ENCODE results near the gene SRD5A3.
"Not testable (repeated sequence)": the region's sequence is repeated elsewhere in the genome, so short reads cannot be mapped to it uniquely, and the experiment has no call there.

Gene SRD5A3

DNA sequence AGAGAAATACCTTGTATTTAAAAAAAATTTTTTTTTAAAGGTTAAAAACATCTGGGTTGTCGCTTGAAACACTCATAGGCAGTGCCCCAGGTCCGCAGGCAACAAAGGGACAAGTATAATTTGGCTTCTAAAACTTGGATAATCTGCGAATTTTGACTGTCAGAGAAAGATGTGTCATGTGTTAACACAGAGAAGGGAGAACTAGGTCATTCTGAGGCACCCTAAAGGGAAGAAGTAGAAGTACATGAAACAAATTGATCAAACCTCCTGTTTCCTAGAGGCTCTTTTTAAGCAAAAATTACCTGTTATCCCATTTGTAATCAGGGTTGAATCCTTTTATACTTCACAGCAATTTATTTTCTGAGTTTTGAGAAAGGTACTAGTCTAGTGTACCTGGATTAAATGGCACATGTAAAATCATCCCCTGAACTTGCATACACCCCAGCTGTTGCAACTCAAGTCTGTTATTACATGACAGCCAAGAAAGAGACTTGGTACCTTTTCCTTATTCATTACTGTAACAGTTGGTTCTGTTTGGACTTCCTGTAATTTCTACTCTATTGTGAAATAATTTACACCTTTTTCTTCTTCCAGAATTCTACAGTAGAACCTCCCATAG is 1.7 kb downstream of the SRD5A3 start:
- no peak for DNase-seq

DNA sequence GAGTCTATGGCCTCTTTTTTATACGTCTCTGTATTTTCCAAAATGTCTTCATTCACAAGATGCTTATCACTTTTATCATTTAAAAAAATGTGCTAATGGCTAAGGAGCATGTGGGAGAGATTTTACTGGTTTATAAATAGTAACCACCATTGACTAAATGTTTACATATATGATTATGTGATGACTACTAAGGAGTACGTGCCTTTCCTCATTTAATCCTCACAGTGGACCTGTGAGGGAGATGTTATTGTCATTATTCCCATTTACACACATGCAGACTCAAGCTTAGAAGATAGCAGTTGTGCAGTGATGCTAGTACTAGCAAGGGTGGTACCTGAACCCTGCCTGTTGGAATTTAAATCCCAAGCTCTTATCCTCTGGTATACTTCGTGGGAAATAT is 2.4 kb downstream of the SRD5A3 start:
- no peak for DNase-seq

DNA sequence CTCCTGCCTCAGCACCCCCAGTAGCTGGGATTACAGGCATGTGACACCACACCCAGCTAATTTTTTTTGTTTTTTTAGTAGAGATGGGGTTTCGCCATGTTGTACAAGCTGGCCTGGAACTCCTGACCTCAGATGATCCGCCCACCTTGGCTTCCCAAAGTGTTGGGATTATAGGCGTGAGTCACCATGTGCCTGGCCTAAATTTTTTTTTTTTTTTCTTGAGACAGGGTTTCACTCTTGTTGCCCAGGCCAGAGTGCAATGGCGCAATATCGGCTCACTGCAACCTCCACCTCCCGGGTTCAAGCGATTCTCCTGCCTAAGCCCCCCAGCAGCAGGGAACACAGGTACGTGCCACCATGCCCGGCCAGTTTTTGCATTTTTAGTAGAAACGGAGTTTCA is 4.8 kb downstream of the SRD5A3 start:
- DNase-seq: not testable (repeated sequence)

DNA sequence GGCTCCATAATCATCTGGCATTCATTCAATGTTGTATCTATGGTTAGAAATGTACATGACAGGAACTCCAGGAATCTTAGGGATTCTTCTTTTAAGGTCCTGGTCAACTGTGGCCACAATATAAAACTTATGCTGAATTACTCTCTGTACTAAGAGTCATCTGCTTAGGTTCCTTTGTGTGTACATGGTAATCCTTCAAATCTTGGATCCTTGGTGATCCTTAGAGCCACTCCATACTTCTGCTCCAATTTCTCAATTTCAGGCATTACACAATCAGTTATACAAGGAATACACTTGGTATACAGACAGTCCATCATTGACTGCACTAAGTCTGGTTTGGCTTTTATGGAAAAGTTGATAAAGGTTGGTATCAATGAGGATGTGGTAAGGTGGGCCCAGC is 5.8 kb downstream of the SRD5A3 start:
- no peak for DNase-seq

DNA sequence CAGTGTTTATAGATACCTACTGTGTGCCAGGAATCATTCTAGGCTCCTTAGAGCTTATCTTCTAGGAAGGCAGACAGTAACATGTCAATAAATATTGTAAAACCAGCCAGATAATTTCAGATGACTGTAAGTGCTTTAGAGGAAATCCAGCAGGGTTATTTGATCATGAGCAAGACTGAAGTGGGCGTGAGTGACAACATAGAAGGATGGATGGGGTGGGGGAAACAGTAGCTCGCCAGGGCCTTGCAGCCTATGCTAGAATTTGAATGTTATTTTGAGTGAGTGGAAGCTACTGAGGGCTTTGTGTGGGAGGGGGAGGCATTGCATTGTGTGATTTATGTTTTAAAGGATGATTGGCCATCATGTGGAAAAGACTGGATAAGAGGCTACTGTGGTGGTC is 6.7 kb downstream of the SRD5A3 start:
- DNase-seq: no peak

DNA sequence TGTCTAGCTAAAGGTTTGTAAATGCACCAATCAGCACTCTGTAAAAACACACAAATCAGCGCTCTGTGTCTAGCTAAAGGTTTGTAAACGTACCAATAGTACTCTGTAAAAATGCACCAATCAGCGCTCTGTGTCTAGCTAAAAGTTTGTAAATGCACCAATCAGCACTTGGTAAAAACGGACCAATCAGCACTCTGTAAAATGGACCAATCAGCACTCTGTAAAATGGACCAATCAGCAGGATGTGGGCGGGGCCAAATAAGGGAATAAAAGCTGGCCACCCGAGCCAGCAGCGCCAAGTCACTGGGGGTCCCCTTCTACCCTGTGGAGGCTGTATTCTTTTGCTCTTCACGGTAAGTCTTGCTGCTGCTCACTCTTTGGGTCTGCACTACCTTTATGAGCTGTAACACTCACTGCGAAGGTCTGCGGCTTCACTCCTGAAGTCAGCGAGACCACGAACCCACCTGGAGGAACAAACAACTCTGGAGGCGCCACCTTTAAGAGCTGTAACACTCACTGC is 7.2 kb downstream of the SRD5A3 start:
- not testable (repeated sequence) for DNase-seq

DNA sequence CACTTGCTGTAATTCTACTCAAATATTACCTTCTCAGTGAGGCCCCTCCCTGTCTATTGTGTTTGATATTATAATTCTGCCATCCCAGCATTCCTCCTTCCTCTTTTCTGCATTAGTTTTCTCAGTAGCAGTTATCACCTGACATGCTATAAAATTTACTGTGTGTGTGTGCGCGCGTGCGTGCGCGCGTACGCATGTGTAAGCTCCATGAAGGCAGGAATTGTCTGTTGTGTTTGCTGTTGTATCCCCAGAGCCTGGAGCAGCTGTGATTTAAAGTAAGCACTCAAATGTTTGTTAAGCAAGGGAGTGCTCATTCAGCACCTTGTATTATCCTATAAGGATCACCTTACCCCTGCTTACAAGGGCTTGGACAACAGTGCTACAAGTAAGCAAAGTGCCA is 8.6 kb downstream of the SRD5A3 start:
- DNase-seq: no peak

DNA sequence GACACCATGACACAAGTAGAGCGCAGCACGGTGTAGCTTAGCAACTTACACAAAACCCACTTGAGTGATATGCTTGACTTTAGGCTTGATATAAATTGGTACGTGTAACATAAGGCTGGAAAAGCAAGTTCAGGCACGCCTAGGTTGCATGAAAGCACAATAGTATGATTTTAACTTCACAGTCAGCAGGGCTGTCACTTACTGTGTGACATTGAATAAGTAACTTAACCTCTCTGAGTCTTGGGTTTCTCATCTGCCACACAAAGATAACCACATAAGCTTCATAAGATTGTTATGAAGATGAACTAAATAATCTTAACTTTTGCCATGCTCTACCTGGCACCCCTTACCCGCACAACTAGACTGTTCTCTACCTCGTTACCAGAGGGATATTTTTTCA is 9.5 kb downstream of the SRD5A3 start:
- no peak for DNase-seq

DNA sequence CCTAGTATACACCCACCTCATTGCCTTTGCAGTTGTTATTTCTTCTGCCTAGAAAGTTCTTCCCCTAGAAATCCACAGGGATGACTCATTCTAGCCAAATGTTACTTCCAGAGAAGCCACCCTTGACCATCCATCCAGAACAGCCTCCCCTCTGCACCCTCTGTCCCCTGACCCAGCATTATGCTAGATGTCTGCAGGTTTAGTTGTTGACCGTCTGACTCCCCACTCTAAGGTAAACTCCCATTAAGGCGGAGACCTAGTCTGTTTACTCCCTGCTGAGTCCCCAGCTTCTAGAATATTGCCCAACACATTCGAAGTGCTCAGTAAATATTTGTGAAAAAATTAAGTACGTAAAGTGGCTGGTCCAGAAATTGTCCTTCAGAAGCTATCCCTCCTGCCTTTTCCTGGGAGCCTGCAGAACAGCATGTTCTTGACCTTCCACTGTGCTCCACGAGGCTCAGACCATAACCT is 11.0 kb downstream of the SRD5A3 start:
- no peak for DNase-seq

DNA sequence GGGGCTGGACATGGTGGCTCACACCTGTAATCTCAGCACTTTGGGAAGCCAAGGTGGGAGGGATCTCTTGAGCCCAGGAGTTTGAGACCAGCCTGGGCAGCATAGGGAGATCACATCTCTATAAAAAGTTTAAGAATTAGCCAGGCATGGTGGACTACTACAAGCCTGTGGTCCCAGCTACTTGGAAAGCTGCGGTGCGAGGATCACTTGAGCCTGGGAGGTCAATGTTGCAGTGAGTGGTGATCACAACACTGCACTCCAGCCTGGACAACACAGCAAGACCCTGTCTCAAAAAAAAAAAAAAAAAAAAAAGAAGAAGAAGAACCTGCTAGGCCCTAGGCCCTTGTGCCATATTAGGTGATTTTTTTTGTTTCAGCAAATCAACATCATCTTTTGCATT is 12.2 kb downstream of the SRD5A3 start:
- DNase-seq: no peak

DNA sequence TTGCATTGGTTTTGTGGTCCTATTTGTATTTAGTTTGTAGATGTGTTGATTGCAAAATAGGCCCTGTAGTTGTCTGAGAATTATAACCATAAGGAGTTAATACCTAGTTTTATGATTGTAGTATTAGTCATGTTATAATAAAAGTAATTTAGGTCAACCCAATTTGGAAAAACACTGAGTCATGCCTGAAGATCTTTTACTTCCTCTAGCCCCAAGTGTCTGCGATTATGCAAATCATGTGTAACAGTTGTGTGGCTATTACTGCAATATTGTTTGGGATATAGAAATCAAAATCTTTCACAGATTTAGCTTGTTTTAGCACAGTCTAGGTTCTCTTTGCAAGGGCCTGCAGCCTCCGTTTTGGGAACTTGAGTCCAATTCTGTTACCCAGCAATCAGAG is 12.6 kb downstream of the SRD5A3 start:
- DNase-seq: no peak

DNA sequence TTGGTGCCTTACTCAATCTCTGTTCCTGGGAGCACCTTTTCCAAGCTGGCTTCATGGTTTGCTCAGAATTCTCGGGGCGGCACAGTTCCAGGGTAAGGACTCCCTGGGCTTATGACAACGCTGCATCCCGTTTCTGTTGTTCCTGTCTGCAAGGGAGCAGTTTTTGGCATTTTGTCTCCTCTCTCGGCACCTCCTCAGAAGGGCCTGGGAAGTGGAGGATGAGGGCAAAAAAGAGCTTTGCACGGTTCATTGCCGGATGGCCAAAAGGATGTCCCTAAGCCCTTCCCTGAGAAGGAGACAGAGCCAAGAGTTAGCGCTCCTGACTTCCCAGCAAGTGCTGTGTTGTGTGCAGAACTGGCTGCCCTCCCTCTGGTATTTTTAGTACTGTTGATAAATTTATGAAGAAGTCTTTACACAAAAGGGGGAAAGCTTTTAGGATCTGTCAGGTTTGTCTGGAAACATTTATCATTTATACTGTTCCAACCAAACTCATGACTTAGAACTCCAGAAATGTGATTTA is 13.4 kb downstream of the SRD5A3 start:
- DNase-seq: no peak

DNA sequence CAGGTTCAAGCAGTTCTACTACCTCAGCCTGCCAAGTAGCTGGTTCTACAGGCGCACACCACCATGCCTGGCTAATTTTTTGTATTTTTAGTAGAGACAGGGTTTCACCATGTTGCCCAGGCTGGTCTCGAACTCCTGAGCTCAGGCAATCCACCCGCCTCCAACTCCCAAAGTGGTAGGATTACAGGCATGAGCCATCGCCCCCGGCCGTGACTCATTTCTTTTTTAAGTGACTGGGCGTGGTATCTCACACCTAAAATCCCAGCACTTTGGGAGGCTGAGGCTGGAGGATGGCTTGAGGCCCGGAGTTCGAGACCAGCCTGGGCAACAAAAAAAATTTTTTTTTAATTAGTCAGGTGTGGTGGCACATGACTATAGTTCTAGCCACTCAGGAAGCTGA is 16.9 kb downstream of the SRD5A3 start:
- not testable (repeated sequence) for DNase-seq

DNA sequence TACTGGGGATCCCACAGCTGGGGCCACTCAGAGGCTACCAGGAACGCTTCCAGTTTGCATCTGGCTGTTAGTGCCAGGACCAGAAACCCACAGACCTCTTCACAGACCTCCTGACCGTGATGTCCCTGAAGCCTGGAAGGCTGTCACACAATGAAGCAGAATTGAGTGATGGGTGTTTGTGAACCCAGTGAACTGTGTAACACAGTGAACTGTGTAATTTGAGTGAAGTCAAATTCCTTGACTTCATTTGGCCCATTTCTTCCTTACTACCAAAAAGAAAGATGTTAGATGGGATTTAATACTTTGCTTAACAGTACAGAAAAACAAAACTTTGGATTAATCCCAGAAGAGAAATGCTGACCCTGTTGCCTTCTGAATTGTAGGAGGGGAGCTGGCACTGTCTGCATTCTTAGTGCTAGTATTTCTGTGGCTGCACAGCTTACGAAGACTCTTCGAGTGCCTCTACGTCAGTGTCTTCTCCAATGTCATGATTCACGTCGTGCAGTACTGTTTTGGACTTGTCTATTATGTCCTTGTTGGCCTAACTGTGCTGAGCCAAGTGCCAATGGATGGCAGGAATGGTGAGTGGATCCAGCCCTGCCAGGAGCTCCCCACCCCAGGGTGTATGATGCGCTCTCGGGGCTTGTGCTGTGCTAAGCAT is 17.8 kb downstream of the SRD5A3 start:
- DNase-seq: no peak

DNA sequence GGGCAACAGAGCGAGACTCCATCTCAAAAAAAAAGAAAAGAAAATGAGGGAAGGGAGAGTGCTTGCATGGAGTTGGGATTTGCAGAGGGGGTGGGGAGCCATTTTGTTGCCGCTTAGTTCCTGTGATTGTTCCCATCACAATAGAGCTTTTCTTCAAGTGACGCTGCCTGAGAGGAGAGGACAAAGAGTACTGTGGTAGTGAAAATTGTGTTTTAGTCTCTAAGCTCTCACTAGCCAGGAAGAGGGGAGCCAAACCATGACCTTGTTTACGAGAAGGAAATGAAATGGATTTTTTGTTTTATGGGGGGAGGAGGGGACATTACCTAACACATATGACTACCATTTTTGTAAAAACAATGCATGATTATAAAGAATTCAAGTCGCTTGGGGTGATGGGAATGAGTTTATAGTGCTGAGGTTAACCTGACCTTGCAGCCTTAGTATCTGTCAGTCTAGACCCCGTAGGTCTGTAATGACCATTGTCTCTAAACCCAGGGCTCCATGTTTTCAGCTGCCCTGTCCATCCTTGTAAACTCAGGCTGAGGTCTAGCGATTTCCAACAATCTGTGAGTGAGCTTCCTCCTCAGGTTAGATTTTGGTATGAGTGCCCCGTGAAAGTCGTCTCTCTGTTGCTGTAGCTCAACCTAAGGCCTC is 18.8 kb downstream of the SRD5A3 start:
- no peak for DNase-seq

DNA sequence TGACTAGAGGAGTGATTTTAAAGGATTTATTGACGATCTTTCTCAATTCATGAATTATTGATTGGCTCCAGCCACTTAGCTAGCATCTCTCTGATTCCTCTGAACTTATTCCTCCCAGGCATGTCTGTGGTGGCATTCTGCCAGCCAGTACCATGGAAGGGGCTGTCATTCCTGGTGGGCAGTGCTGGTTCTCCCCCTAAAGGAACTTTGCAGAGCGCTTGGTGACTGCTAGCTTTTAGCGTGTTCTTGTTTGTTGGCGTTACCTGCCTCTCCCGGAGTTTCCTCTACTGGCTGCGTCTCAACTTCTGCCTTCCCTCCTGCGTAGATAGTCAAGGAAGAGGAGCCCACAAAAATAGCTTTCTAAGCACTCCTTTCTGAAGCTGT is 19.3 kb downstream of the SRD5A3 start:
- DNase-seq: no peak

DNA sequence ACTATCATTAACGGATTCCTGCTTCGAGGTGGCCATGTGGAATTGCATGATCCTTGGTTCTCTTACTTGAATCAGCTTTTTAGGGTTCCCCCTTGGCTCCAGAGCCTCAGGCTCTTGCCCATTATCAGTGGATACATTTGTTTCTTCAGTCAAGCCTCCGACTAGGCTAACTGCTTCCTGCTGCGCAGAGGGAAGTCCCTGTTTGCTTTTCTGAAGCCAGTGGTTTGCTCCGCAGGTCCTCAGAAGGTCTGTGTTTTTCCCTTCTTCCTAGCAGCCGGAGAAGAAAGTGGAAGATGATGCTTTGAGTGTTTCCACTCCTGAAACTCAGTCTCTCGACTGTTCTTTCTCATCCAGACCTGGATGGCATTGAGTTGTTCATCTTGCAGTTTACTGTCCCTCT is 20.6 kb downstream of the SRD5A3 start:
- DNase-seq: no peak

DNA sequence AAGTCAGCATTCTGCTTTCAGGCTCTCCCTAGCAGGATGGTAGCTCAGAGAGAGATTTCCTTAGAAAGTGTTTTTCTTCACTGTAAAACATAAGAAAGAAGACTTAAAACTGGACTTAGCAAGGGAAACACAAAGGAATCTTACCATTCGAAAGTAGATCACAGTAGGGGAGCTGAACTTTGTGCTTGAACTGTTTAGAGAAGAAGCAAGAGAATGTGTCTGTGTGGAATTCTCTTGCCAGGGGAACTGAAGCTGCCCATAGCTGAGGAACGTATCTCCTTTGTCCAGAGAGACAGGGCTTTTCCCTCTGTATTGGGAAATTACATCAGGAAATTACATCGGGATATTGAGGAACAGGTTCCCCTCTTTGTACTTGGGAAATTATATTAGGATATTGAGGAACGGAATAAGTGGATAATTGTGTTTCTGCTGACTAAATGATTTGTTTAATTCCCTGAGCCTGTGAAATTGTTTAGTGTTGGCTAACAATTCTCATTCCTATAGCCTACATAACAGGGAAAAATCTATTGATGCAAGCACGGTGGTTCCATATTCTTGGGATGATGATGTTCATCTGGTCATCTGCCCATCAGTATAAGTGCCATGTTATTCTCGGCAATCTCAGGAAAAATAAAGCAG is 21.2 kb downstream of the SRD5A3 start:
- DNase-seq: no peak

DNA sequence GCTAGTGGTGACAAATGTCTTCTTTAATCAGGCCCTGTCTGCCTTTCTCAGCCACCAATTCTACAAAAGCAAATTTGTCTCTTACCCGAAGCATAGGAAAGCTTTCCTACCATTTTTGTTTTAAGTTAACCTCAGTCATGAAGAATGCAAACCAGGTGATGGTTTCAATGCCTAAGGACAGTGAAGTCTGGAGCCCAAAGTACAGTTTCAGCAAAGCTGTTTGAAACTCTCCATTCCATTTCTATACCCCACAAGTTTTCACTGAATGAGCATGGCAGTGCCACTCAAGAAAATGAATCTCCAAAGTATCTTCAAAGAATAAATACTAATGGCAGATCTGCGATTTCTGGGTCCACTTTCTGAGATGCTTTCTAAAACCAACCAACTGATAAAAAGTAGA is 23.9 kb downstream of the SRD5A3 start:
- DNase-seq: no peak

DNA sequence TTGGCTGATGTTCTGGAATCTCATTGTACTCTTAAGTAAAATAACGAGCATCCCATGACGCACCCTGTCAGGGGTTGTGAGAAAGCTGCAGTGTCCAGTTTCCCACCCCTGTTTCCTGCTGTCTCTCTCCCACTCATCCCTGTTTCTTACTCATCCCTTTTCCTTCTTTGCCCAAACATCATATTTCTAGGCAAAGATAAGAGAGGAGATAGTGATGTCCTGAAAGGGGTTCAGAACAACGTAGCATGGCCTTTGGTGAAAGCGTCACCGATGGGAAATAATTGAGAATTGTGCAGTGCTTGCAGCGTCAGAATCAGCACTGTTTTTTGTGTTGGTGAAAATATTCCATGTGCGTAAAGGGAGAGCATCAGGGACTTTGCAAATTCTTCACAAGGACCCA is 26.2 kb downstream of the SRD5A3 start:
- no peak for DNase-seq

DNA sequence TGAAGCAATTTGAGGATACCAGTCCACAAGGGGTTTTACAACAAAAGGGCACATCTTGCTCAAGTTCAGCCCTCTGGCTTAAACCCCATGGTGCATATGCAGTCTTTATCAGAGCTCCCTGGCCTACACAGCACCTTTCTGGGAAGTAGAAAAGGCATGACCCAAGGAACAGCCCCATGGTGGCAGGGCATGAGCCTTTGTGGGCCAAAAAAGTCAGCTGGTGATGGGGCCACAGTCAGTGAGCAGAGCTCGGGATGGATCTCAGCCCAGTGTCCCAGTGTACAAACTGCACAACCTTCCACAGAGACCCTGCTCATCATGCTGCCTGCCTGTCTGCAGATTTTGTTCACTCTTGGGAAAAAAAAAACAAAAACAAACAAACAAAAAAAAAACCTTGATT is 27.4 kb downstream of the SRD5A3 start:
- no peak for DNase-seq

DNA sequence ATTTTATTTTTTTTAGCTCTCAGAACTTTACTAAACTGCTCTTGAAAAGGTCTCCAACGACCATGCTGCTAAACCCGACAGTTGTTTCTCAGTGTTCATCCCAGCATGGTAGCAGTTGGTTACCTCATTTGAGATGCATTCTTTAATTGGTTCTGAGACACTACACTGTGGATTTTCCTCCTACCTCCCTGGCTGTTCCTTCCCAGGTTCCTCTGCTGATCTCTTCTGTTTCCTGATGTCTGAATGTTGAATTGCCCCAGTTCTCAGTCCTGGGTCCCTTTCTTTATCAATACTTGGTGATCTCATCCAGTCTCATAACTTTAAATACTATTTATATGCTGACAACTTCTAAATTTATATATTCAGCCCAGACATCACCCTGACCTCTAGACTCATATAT is 30.7 kb downstream of the SRD5A3 start:
- no peak for DNase-seq

DNA sequence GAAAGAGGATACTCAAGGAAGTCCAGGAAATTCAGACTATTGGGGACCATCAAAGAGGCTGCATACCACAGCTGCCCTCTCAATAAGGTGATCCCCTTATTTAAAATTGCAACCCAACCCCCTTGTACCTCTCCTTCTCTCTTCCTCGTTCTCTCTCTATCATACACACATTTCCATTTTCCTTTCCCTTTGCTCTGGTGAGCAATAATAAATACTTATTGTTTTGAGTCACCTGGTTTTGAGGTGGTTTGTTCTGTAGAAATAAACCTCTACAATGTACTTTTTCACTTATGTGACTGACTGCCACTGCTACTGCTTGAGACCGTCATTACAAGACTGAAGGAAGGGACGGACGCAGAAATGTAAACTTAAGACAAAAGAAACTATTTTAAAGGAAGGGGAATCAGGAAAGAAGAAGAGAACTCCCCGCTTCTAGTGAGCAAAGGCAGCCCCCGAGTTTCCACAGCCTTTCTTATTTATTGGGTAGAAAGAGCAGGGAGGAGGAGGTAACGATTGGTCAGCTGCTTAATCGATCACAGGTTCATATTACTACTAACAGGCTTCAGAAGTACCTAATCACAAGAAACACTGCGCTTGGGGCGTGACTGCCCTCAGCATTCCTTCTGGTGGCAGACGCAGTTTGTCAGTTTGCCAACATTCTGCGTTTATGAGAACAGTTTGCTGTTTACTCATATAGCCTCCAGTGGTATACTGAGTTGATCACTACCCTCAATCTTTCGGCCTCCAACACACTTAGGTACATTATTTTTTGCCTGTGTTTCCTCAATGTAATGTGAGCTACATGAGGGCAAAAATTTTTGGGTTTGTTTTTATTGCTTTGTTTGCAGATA is 32.8 kb downstream of the SRD5A3 start:
- no peak for DNase-seq
